Measurements from ENCODE around the gene FGD4.

Gene FGD4

GRCh38 chr12:32402946-32403345, 3.6 kb downstream of the FGD4 start:
- no peak for DNase-seq (ENCODE audit: low read depth, low spot score)

- no peak for DNase-seq (ENCODE audit: low read depth, low spot score)
Observed at GRCh38 chr12:32407795-32408194, 8.4 kb downstream of the FGD4 start.

- DNase-seq (ENCODE audit: low read depth, low spot score), result no peak
Observed at GRCh38 chr12:32413412-32413811, 14.1 kb downstream of the FGD4 start.

DNA sequence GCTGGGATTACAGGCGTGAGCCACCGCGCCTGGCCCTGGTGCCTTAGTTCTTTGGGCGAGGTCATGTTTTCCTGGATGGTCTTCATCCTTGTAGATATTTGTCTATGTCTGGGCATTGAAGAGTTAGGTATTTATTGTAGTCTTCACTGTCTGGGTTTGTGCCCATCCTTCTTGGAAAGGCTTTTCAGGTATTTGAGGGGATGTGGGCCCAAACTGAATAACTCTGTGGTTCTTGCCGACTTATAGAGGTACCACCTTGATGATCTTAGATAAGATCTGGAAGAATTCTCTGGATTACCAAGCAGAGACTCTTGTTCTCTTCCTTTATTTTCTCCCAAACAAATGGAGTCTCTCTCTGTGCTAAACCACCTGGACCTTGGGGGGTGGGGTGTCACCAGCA, 18.9 kb downstream of the FGD4 start:
- DNase-seq (ENCODE audit: low read depth, low spot score), result no peak

DNA sequence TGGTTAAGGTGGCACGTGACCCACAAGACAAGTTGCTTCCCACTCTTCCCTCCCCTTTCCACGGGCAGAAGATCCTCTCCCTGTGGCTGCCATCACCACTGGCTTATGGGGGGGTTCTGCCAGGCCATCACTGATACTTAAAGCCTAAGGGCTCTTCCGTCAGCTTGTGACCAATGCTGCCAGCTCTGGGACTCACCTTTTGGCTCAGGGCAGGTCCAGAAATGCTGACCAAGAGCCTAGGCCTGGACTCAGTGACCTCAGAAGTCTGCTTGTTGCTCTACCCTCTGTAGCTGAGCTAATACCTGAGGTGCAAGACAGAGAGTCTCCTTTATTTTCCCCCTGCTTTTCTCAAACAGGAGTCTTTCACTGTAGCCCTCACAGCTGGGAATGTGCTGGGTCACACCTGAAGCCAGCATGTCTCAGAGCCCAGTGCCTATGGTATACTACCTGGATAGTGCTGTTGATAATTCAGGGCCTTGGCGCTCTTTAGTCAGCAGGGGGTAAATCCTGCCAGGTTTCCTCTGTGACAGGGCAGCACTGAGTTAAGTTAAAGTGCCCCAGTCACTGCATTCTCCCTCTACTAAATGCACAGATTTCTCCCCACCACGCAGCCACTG, 19.7 kb downstream of the FGD4 start:
- no peak for DNase-seq (ENCODE audit: low read depth, low spot score)

- no peak for DNase-seq (ENCODE audit: low read depth, low spot score)
Observed at GRCh38 chr12:32419520-32419960, 20.2 kb downstream of the FGD4 start.

DNA sequence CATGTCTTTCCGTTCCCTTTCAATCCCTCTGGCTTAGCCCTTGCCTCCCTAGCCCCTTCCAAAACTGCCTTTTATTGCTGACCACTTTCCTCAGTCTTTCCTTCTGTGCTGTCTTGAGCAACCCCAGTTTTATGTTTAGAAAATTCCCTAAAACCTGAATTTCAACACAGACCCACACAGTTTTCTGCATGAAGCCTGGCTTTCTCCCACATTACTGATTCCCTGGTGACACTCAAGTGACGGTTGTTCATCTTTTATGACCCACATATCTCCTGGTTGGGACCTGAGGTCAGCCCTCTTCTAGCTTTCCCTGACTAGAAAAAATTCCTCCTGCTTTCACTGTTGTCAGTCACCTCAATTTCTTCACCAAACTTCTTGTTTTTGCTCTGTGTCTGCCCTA, 21.0 kb downstream of the FGD4 start:
- DNase-seq (ENCODE audit: low read depth, low spot score), result no peak

DNA sequence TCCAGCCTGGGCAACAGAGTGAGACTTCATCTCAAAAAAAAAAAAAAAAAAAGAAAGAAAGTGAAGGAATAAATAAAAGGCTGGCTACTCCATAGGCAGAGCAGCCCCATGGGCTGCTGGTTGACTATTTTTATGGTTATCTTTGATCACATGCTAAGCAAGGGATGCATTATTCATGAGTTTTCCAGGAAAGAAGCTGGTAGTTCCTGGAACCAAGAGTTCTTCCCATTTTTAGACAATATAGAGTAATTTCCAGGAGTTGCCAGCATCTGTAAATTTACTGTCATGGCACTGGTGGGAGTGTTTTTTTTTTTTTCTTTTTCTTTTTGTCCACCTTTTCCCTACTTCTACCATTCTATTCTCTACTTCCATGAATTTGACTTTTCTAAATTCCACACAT, 24.2 kb downstream of the FGD4 start:
- DNase-seq (ENCODE audit: low read depth, low spot score), result no peak

DNA sequence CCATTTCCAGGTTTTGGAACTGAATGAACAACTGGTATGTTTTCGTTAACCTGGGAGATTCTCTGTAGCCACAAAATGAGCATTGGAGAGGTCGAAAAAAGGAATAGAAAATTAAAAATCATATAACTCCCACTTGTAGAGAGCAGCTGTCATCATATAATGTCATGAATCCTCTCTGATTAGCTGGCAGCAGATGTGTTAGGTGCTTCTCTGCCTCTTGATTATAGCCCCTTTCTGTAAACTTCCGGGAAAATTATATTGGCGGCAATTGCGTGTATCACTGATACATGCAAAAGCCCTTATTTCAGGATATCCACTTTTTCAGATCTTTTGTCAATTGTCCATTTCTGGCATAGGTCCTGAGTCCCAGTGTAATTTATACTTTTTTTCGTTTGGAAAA, 31.7 kb downstream of the FGD4 start:
- DNase-seq (ENCODE audit: low read depth, low spot score), result no peak

GRCh38 chr12:32435921-32436705, 36.8 kb downstream of the FGD4 start:
- DNase-seq (ENCODE audit: low read depth, low spot score), result no peak

DNA sequence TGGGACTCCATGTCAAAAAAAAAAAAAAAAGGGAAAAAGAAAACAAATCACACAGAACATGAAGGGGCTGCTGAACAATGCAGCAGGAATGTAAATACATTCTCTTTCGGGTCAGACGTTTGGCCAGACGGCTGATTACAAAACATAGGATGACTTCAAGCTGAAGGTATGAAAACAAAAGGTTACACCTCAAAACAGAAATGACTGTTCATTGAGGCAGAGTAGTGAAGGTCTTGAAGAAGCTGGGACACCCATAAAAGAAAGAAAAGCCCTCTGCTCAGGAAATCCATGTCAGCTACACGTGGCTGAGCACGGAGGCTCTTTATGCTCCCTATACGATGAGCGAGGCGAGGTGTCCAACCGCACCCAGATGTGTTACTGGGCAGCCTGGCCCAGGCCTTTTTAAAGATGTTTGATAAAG, 37.7 kb downstream of the FGD4 start:
- DNase-seq (ENCODE audit: low read depth, low spot score), result no peak

- DNase-seq (ENCODE audit: low read depth, low spot score), result no peak
Observed at GRCh38 chr12:32440120-32440865, 40.9 kb downstream of the FGD4 start.

DNA sequence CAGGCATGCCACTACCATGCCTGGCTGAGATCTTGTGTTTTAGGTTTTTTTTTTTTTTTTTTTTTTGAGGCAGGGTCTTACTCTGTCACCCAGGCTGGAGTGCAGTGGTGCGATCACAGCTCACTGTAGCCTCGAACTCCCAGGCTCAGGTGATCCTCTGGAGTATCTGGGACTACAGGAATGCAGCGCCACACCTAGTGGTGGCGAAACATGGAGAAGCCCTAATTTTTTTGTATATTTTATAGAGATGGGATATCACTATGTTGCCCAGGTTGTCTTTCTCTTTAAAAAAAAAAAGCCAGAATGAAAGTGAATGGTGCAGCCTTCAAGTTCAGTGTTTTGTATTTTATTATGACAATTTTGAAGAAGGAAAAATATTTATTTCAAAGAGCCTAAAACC, 44.1 kb downstream of the FGD4 start:
- DNase-seq (ENCODE audit: low read depth, low spot score), result no peak

DNA sequence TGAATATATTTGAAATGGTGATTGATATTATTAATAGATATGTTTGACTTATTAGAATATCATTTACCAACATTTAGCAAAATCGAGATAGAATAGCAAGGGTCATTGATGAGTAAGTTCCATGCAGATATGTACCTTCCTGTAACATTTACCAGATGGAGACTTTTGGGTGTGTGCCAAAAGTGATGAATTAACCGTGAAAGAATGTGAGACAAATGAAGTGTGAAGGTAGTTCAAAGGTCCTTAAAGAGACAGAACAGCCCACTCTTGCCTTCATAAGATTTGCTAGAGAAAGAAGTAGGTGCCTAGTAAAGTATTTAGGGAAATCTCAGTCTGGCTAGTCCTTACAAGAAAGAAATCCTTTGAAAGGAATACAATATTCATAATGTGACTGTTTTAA, 45.5 kb downstream of the FGD4 start:
- no peak for DNase-seq (ENCODE audit: low read depth, low spot score)

- no peak for DNase-seq (ENCODE audit: low read depth, low spot score)
Observed at GRCh38 chr12:32445356-32445755, 46.0 kb downstream of the FGD4 start.

- DNase-seq (ENCODE audit: low read depth, low spot score), result no peak
Observed at GRCh38 chr12:32446316-32447119, 47.2 kb downstream of the FGD4 start.

DNA sequence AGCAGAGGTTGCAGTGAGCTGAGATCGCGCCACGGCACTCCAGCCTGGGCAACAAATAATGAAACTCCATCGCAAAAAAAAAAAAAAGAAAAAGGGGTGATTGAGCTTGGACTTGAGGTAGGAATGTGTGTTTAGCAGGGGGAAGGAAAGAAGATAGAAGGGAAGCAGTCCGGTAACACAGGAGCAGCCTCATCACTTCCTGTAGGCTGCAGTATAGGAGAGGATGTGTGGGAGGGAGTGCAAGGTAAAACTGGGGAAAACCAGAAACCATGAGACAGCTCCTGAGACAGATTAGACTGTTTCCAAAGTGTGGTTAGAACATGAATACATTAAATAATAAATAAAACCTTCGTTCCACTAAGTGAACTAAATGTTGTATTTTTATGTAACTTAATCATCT, 49.2 kb downstream of the FGD4 start:
- DNase-seq (ENCODE audit: low read depth, low spot score), result no peak

DNA sequence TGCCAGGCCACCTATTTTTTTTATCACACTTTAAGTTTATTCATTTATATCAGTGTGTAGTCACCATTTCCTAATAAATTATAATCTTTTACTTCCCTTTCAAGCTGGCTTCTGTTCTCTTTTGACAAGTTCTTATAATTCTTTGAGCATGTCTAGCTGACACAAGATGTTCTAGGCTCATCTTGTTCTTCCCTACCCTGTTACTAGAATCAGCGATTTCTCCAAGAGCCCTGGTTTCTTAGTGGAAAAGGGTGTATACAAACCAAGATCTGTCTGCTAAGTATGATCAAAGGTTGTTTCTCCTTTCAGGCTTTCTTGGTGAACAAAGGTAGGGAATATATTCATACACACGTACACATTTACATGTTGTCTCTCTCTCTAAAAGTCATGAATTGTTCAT, 51.0 kb downstream of the FGD4 start:
- DNase-seq (ENCODE audit: low read depth, low spot score), result no peak

- DNase-seq (ENCODE audit: low read depth, low spot score), result no peak
Observed at GRCh38 chr12:32450768-32451167, 51.4 kb downstream of the FGD4 start.

DNA sequence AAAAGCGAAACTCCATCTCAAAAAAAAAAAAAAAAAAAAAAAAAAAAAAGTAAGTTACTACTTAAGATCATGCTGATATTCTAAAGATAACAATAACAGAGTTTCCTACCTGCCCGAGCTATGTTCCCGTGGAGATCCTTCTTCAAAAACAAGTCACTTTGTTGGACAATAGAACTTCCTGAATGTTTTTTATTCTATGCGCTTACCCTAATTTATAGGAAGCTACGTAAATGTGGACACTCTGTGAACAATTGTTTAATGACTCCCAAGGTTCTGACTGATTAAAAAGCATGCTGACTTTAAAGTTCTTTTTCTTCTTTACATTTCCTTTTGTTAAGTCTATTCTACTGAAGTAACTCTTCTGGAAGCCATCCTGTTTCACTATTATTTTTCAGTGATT, 52.5 kb downstream of the FGD4 start:
- no peak for DNase-seq (ENCODE audit: low read depth, low spot score)

- DNase-seq (ENCODE audit: low read depth, low spot score), result no peak
Observed at GRCh38 chr12:32454075-32454474, 54.7 kb downstream of the FGD4 start.

GRCh38 chr12:32454866-32455265, 55.5 kb downstream of the FGD4 start:
- DNase-seq (ENCODE audit: low read depth, low spot score), result no peak

Measured in brain pericyte (primary cell).